Measurements from ENCODE around the gene RNF2. TPM values are rescaled to one million over a fixed set of nuclear protein-coding genes. Genes with fewer than 3 reads are reported as not detected.

RNF2 gene
- total RNA-seq, 1 experiment from 2014 or later, result 26.2 TPM

- H3F3A ChIP-seq (ENCODE audit: insufficient read depth, low read depth), result 0 out of 2 replicates have a peak, but pooled peaks cover under 1% of the 10 kb centered on the region
- ChIA-PET CTCF (no interaction called here), POLR2A (ENCODE audit: unreplicated experiment) (no interaction called here)
- H3K27ac ChIP-seq, result no peak overlapping the region
- no peaks in the 10 kb centered on the region for H4K20me1 ChIP-seq (ENCODE audit: insufficient read depth)
- no peak overlapping the region for H3K4me3 ChIP-seq
- no peaks in the 10 kb centered on the region for H3K36me3 ChIP-seq (ENCODE audit: low read depth)
- TF ChIP-seq EZH2 (IDR thresholded peaks at IDR 0.05; ENCODE audit: low read depth), result no peak
- TF ChIP-seq CTCF (conservative IDR thresholded peaks at IDR 0.05), result no peak
- peaks cover 8% of the 10 kb centered on the region for H3K4me1 ChIP-seq (replicated peaks; ENCODE audit: insufficient read depth)
- H3K9me3 ChIP-seq (ENCODE audit: insufficient read depth, low read depth), result no peaks in the 10 kb centered on the region; the same call in 1 of the 2 replicates
- no peaks in the 10 kb centered on the region for H3K9me2 ChIP-seq (ENCODE audit: insufficient read depth)
- no peaks in the 10 kb centered on the region for H3K27me3 ChIP-seq (ENCODE audit: insufficient read depth, low read depth)
- no peak overlapping the region for H3K4me2 ChIP-seq
- intact Hi-C loops (cut with micrococcal nuclease; ENCODE audit: unreplicated experiment), result no loop called here
- BruUV-seq (replicated peaks), result no TSS peak
- no peak for DNase-seq
- H3K79me2 ChIP-seq (ENCODE audit: low read depth), result no peaks in the 10 kb centered on the region
- no peak overlapping the region for H2AFZ ChIP-seq
Observed at GRCh38 chr1:185010361-185010760, 35.0 kb upstream of the RNF2 start.

- Histone ChIP-seq H3K79me2 (ENCODE audit: low read depth) (no peaks in the 10 kb centered on the region), H3K4me1 (replicated peaks; ENCODE audit: insufficient read depth) (peaks cover 35% of the 10 kb centered on the region), H3K4me3 (no peak overlapping the region), H3K36me3 (ENCODE audit: low read depth) (no peaks in the 10 kb centered on the region), H3F3A (ENCODE audit: insufficient read depth, low read depth) (peaks cover 14% of the 10 kb centered on the region), H2AFZ (no peak overlapping the region), H4K20me1 (ENCODE audit: insufficient read depth) (no peaks in the 10 kb centered on the region), H3K27ac (no peak overlapping the region), H3K9me3 (ENCODE audit: insufficient read depth, low read depth) (no peaks in the 10 kb centered on the region), H3K27me3 (ENCODE audit: insufficient read depth, low read depth) (no peaks in the 10 kb centered on the region), H3K9me2 (ENCODE audit: insufficient read depth) (no peaks in the 10 kb centered on the region), H3K4me2 (no peak overlapping the region)
- no TSS peak for BruUV-seq (replicated peaks)
- ChIA-PET POLR2A (ENCODE audit: unreplicated experiment) (interaction anchor here (0.5 kb wide), 1 partner anchor 1221 kb away, joined by 5 read pairs; no protein-coding TSS in a partner anchor), CTCF (no interaction called here)
- intact Hi-C loops (cut with micrococcal nuclease; ENCODE audit: unreplicated experiment), result no loop called here
- TF ChIP-seq CTCF (conservative IDR thresholded peaks at IDR 0.05), result no peak
- no peak for TF ChIP-seq EZH2 (IDR thresholded peaks at IDR 0.05; ENCODE audit: low read depth)
- no peak for DNase-seq
Observed at GRCh38 chr1:185014941-185015340, 30.4 kb upstream of the RNF2 start.

DNA sequence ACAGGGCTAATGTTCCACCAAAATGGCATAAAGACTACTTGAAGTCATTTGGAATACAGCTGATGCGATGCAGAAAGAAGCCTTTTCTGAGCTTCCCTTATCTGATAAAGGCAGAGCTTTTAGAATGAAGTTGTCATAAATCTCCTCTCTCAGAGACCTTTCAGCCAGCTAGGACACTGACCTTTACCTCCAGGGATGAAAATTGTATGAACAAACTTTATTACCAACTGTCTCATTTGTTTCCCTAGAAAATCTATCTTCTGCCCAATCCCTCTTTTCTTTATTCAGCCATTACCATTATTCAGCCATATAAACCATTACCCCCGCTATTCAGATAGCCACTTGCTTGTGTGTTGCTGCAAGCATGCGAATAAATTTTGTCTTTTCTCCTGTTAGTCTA, 29.7 kb upstream of the RNF2 start:
- CTCF ChIA-PET, result no interaction called here

More for the DNA sequence above, 29.7 kb upstream of the RNF2 start:
- no peak overlapping the region for H3K4me2 ChIP-seq
- no peaks in the 10 kb centered on the region for H3K27me3 ChIP-seq (ENCODE audit: insufficient read depth, low read depth)
- H2AFZ ChIP-seq, result no peak overlapping the region
- H3K4me1 ChIP-seq (replicated peaks; ENCODE audit: insufficient read depth), result peaks cover 35% of the 10 kb centered on the region
- H3K9me3 ChIP-seq (ENCODE audit: insufficient read depth, low read depth), result no peaks in the 10 kb centered on the region
- H3F3A ChIP-seq (ENCODE audit: insufficient read depth, low read depth), result peaks cover 14% of the 10 kb centered on the region
- intact Hi-C loops (cut with micrococcal nuclease; ENCODE audit: unreplicated experiment), result no loop called here
- no peak overlapping the region for H3K4me3 ChIP-seq
- H3K36me3 ChIP-seq (ENCODE audit: low read depth), result no peaks in the 10 kb centered on the region
- BruUV-seq (replicated peaks), result no TSS peak
- no peaks in the 10 kb centered on the region for H4K20me1 ChIP-seq (ENCODE audit: insufficient read depth)
- DNase-seq, result no peak
- H3K9me2 ChIP-seq (ENCODE audit: insufficient read depth), result no peaks in the 10 kb centered on the region
- no peak for TF ChIP-seq CTCF (conservative IDR thresholded peaks at IDR 0.05)
- no peak for TF ChIP-seq EZH2 (IDR thresholded peaks at IDR 0.05; ENCODE audit: low read depth)
- 0 out of 2 replicates have a peak overlapping the region, but pooled peaks have one; percentile 90 for H3K27ac ChIP-seq
- POLR2A ChIA-PET (ENCODE audit: unreplicated experiment), result no interaction called here
- H3K79me2 ChIP-seq (ENCODE audit: low read depth), result no peaks in the 10 kb centered on the region
